RCC 7860 (cell line): Measurements from ENCODE around the gene NOXA1.

ENCODE experiments used
- DNase-seq: peaks from one replicate; pipeline ENCODE4 v3.0.0-alpha.2; 2015; ENCODE audit warnings: low spot score
- FAIRE-seq: peaks from 2 replicates; lab custom pipeline; 2012; peaks lifted over from hg19 to GRCh38; lab: Jason Lieb, UNC

NOXA1 gene

GRCh38 chr9:137387114-137387890 is 35.9 kb upstream of the NOXA1 start:
- no peak for FAIRE-seq
- DNase-seq: no peak

GRCh38 chr9:137387891-137388560 is 35.2 kb upstream of the NOXA1 start:
- DNase-seq (no peak), FAIRE-seq (no peak)

GRCh38 chr9:137388589-137389427 is 34.4 kb upstream of the NOXA1 start:
- FAIRE-seq: no peak

GRCh38 chr9:137389428-137389746 is 33.8 kb upstream of the NOXA1 start:
- no peak for DNase-seq
- no peak for FAIRE-seq

More at GRCh38 chr9:137388589-137389427, 34.4 kb upstream of the NOXA1 start:
- no peak for DNase-seq

- FAIRE-seq (no peak), DNase-seq (no peak)
Measured at GRCh38 chr9:137390553-137391410, 32.4 kb upstream of the NOXA1 start.

DNA sequence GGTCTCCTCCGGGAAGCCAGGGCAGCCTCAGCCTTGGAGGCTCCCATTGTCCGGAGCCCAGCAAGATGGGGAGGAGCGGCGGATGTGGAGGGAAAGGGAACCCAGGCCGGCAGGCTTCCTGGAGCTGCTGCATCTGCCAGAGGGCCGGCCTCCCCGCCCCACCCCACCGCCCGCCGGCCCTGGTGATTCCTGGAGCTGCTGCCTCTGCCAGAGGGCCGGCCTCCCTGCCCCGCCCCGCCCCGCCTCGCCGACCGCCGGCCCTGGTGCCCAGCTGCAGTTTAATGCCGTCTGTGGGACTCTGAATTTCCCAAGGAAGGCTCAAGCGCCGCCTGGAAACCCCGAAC is 31.8 kb upstream of the NOXA1 start:
- FAIRE-seq (no peak), DNase-seq (no peak)

GRCh38 chr9:137392232-137393007 is 30.8 kb upstream of the NOXA1 start:
- FAIRE-seq: no peak

GRCh38 chr9:137393176-137394150 is 29.7 kb upstream of the NOXA1 start:
- DNase-seq: no peak
- no peak for FAIRE-seq

More at GRCh38 chr9:137392232-137393007, 30.8 kb upstream of the NOXA1 start:
- no peak for DNase-seq

GRCh38 chr9:137394866-137395665 is 28.1 kb upstream of the NOXA1 start:
- no peak for FAIRE-seq
- no peak for DNase-seq

GRCh38 chr9:137395666-137396010 is 27.6 kb upstream of the NOXA1 start:
- no peak for DNase-seq
- FAIRE-seq: no peak

- FAIRE-seq: no peak
- DNase-seq: no peak
Measured at GRCh38 chr9:137396227-137396626, 27.0 kb upstream of the NOXA1 start.

DNA sequence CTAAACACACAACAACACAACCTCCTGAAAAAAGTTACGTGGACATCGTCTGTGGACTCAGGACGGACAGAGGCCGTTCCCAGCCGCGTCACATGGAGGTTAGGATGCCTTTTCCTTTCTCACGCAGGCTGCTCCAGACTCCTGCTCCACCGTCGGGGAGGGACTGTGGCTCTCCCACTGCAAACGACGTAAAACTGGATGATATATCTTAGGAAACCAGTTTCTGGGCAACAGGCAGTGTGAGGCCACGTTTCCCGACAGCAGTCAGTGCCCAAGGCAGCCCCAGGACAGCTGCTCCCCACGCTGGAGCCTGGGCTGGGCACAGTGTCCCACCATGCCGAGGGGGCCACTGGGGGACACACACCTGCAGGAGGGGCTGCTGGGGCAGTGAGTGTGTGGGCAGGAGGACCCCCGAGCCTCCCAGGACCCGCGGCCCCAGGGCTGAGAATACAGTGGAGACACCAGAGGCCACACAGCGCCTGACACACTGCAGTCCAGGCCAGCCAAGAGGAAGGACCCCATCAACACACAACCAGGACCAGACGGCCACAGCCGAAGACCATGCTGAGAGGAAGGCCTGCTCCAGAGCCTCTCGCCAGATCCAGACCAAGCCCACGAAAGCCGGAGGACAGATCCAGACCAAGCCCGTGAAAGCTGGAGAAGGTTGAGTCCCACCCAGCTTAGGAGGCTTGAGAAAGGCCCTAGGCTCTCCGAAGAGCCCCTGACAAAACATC is 26.4 kb upstream of the NOXA1 start:
- FAIRE-seq (no peak), DNase-seq (no peak)

DNA sequence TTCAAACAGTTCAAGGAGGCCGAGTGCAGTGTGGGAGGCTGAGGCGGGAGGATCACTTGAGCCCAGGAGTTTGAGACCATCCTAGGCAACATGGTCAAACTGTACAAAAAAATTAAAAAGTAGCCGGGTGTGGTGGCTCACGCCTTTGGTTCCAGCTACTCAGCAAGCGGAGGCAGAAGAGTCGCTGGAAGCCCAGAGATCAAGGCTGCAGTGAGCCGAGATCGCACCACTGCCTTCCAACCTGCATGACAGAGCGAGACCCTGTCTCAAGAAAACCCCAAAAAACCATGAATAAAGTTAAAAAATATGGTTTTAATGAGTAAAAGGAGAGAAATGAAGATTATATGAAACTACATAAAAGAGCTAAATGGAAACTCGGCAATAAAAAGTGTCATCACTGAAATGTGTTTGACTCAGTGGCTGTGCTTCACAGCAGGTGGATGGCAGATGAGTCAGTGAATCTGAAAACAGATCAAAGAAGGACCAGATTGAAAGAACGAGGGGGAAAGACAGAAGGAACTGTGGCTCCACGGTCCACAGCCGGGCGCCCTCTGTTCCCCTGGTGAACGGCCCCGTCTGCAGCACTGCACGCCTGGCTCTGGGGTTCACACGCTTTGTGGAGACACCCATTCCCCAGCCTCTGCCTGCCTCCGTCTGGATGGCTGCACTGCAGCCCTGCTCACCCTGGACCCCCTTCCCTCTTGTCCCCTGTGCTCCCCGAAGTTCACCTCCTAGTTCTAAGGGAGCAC is 25.3 kb upstream of the NOXA1 start:
- FAIRE-seq: no peak
- no peak for DNase-seq

DNA sequence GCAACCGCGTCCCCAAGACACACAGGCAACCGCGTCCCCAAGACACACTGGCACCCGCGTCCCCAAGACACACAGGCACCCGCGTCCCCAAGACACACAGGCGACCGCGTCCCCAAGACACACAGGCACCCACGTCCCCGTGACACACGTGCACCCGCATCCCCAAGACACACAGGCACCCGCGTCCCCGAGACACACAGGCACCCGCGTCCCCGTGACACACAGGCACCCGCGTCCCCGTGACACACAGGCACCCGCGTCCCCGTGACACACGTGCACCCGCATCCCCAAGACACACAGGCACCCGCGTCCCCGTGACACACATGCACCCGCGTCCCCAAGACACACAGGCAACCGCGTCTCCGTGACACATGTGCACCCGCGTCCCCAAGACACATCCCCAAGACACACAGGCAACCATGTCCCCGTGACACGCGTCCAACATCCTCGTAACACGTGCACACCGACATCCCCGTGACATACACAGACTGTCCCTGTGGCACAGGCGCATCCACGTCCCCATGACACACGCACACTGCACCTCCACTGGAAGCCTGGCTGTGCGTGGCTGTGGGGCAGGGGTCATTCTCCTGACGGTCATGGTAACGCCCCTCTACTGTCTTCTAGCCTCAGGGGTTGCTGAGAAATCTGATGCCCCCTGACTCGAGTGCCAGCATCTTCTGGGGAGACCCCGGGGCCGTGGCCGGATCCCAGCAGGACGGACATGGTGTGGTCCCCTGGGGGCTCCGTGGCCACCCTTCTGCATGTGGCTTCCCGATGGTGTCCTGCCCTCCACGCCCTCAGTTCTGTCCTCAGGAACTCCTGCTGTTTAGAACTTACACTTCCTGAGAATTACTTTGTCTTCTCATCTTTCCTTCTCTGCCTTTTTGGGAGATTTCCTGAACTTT is 24.4 kb upstream of the NOXA1 start:
- DNase-seq: no peak
- no peak for FAIRE-seq

DNA sequence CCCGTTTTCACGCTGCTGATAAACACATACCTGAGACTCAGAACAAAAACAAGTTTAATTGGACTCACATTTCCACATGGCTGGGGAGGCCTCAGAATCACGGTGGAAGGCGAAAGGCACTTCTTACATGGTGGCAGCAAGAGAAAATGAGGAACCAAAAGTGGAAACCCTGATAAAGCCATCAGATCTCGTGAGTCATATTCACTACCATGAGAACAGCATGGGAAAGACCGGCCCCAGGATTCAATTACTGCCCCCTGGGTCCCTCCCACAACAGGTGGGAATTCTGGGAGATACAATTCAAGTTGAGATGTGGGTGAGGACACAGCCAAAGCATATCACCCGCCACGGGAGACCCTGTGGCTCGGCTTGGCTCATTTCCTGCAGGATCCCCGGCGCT is 20.4 kb upstream of the NOXA1 start:
- DNase-seq (no peak), FAIRE-seq (no peak)

- DNase-seq (no peak), FAIRE-seq (no peak)
Measured at GRCh38 chr9:137403269-137403668, 19.9 kb upstream of the NOXA1 start.
